Prostate gland (tissue), 2 donors: Measurements from ENCODE around the gene THSD7A. TPM values are rescaled to one million over a fixed set of nuclear protein-coding genes. Genes with fewer than 3 reads are reported as not detected.

ENCODE experiments used
- DNase-seq: peaks from one replicate; pipeline ENCODE4 v3.0.0-alpha.2; 2019; ENCODE audit warnings: low spot score
- H3K27ac ChIP-seq, 2 donors: fragments of 200-600 bp; sonication (generic); 2 replicates each; pipeline ENCODE4 v1.5.1; 2017 to 2019
- H3K27me3 ChIP-seq: fragments of 200-600 bp; sonication (generic); replicated peaks from 2 replicates; pipeline ENCODE4 v1.5.1; 2019; ENCODE audit not compliant: insufficient read depth
- H3K36me3 ChIP-seq, 2 donors: fragments of 200-600 bp; sonication (generic); 1 replicate in 1 of 2; 2 replicates in 1 of 2; pipeline versions ENCODE4 v1.5.1 to v1.8.1; 2017 to 2019
- H3K4me1 ChIP-seq: fragments of 200-600 bp; sonication (generic); replicated peaks from 2 replicates; pipeline ENCODE4 v1.5.1; 2019
- H3K4me3 ChIP-seq, 2 donors: fragments of 200-600 bp; sonication (generic); 2 replicates each; pipeline ENCODE4 v1.5.1; 2017 to 2019
- H3K9me3 ChIP-seq: fragments of 200-600 bp; sonication (generic); 2 replicates; pipeline ENCODE4 v1.5.1; 2017
- CTCF ChIP-seq, 4 experiments: fragments of 200-600 bp in 2 of 4; fragments of 450-650 bp in 2 of 4; sonication (generic) in 2 of 4; IDR thresholded peaks; 1 replicate in 3 of 4; 2 replicates in 1 of 4; pipeline ENCODE4 v1.5.1; 2016 to 2019; ENCODE audit warnings: antibody characterized with exemption in 4 of 4, mild to moderate bottlenecking in 2 of 4, moderate library complexity in 2 of 4
- POLR2A ChIP-seq: fragments of 450-650 bp; IDR thresholded peaks from one replicate; pipeline ENCODE4 v1.6.1; 2016; ENCODE audit warnings: antibody characterized with exemption, mild to moderate bottlenecking
- POLR2AphosphoS5 ChIP-seq: sonication (generic); formaldehyde crosslinking; IDR thresholded peaks from one replicate; pipeline ENCODE4 v1.6.1; 2017; ENCODE audit warnings: antibody characterized with exemption
- WGBS: methylation state at CpG from one replicate; pipeline ENCODE4 v1.1.5; 2018; 5-methylcytosine and 5-hydroxymethylcytosine counted together
- intact Hi-C: fragments of 100-400 bp; cut with DNase I; formaldehyde crosslinking; loops from one replicate; pipeline ENCODE4 v1.14.2; 2022
- total RNA-seq, 2 donors: library from RNA; depleted of rRNA; stranded (reverse); fragments of >200 nt; gene quantifications; one replicate each; pipeline ENCODE4 v1.1.0, GENCODE V29; 2016

Gene THSD7A
- total RNA-seq, 2 donors from 2014 or later, result 3.1 to 9.9 TPM

DNA sequence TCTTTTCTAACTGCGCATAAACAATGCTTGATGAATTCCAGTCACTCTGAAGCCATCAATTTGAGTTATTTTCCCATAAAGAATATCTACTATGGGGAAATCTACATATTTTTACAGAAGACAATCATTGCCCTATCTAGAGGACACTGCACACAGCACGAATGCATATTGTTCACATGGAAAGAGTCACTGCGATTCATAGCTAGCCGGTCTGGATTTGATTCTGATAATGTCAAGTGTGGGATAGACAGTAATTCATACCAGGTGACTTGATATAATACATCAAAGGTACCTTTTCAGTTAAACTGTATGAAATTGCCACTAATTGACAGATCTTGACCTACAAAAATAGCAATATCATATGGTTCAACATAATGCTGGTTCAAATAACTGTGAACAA lies 255.7 kb downstream of the THSD7A start:
- H3K27ac ChIP-seq, result no peak overlapping the region
- H3K27me3 ChIP-seq, result no peaks in the 10 kb centered on the region
- H3K36me3 ChIP-seq, result no peaks in the 10 kb centered on the region
- no peak overlapping the region for H3K4me3 ChIP-seq
- no peak for TF ChIP-seq POLR2AphosphoS5
- no peak for TF ChIP-seq POLR2A
- no peak for TF ChIP-seq CTCF (IDR thresholded peaks at IDR 0.05)
- WGBS, result 95% methylated on average over 4 of the region's 4 CpGs
- intact Hi-C loops, result no loop called here
- no peaks in the 10 kb centered on the region for H3K4me1 ChIP-seq
- no peak for DNase-seq
- H3K9me3 ChIP-seq, result no peaks in the 10 kb centered on the region

- no peaks in the 10 kb centered on the region for H3K9me3 ChIP-seq
- intact Hi-C loops, result no loop called here
- TF ChIP-seq POLR2A (no peak), POLR2AphosphoS5 (no peak), CTCF (IDR thresholded peaks at IDR 0.05) (no peak)
- WGBS, result 82% methylated on average over 1 of the region's 1 CpG
- no peak for DNase-seq
- no peaks in the 10 kb centered on the region for H3K36me3 ChIP-seq
- no peak overlapping the region for H3K4me3 ChIP-seq
- no peaks in the 10 kb centered on the region for H3K27me3 ChIP-seq
- H3K4me1 ChIP-seq, result no peaks in the 10 kb centered on the region
- H3K27ac ChIP-seq, result no peak overlapping the region
Measured at GRCh38 chr7:11573128-11573750, 258.8 kb downstream of the THSD7A start.

DNA sequence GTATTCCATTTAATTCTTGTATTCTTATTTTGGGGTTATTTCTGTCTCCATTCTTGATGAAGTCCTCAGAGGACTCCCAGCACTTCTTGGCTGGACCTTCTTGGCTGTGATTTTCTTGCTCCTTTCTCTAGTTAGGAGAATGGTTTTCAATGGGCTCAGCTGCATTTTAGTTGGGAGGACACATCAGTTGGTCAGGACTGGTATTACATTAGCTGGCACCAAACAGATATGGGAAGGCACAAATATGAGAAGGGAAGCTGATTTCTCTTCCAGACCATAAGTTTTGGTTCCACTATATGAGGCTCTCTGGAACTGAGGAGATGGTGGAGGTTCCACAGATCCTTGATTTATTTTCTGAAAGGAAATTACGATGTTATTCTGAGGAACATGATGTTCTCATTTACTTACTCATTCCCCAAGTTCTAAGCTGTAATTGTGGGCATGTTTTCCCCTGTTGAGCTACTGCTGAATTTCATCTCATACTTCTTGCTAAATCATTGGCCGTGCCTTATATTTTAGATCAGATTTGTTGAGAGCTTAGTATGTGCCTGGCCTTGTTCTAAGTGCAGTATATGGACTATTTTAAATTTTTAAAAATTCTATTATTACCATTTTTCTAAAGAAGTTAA lies 261.0 kb downstream of the THSD7A start:
- H3K9me3 ChIP-seq, result no peaks in the 10 kb centered on the region
- no peak overlapping the region for H3K4me3 ChIP-seq
- H3K27me3 ChIP-seq, result no peaks in the 10 kb centered on the region
- intact Hi-C loops, result no loop called here
- H3K27ac ChIP-seq, result no peak overlapping the region
- no peaks in the 10 kb centered on the region for H3K4me1 ChIP-seq
- WGBS, result 83% methylated on average over 2 of the region's 2 CpGs
- TF ChIP-seq CTCF (IDR thresholded peaks at IDR 0.05) (no peak), POLR2AphosphoS5 (no peak), POLR2A (no peak)
- DNase-seq, result no peak
- no peaks in the 10 kb centered on the region for H3K36me3 ChIP-seq

DNA sequence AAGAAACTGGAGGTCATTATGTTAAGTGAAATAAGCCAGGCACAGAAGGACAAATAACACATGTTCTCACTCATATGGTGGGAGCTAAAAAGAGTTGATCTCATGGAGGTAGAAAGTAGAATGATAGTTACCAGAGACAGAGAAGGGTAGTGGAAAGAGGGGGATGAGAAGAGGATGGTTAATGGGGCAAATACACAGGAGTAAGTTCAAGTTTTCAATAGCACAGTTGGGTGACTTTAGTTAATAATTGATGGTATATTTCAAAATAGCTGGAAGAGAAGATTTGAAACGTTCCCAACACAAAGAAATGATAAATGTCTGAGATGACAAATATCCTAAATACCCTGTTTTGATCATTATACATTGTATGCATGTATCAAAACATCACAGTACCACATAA lies 261.8 kb downstream of the THSD7A start:
- no peak for TF ChIP-seq POLR2A
- TF ChIP-seq CTCF (IDR thresholded peaks at IDR 0.05), result no peak
- TF ChIP-seq POLR2AphosphoS5, result no peak
- no peak overlapping the region for H3K4me3 ChIP-seq
- no peaks in the 10 kb centered on the region for H3K9me3 ChIP-seq
- no peaks in the 10 kb centered on the region for H3K36me3 ChIP-seq
- H3K27me3 ChIP-seq, result no peaks in the 10 kb centered on the region
- no peak overlapping the region for H3K27ac ChIP-seq
- H3K4me1 ChIP-seq, result no peaks in the 10 kb centered on the region
- no peak for DNase-seq
- WGBS, result 50% methylated on average over 1 of the region's 1 CpG
- intact Hi-C loops, result no loop called here

- Histone ChIP-seq H3K4me3 (no peak overlapping the region), H3K27ac (no peak overlapping the region), H3K36me3 (no peaks in the 10 kb centered on the region), H3K4me1 (no peaks in the 10 kb centered on the region), H3K9me3 (no peaks in the 10 kb centered on the region), H3K27me3 (no peaks in the 10 kb centered on the region)
- DNase-seq, result no peak
- 88% methylated on average over 3 of the region's 3 CpGs for WGBS
- TF ChIP-seq POLR2AphosphoS5, result no peak
- TF ChIP-seq POLR2A, result no peak
- no peak for TF ChIP-seq CTCF (IDR thresholded peaks at IDR 0.05)
- intact Hi-C loops, result no loop called here
Measured at GRCh38 chr7:11567571-11567970, 264.4 kb downstream of the THSD7A start.
